OCI-LY7 (cell line): ENCODE results near the gene VPS35. TPM values are rescaled to one million over a fixed set of nuclear protein-coding genes. Genes with fewer than 3 reads are reported as not detected.
A peak's percentile ranks its signal among the peaks of the same experiment; 100 is the strongest.

Experiments
- BruUV-seq: library from RNA; stranded (reverse); fragments of 400-500 nt; replicated peaks from 2 replicates; lab custom pipeline; 2021; lab: Mats Ljungman, UMichigan
- CTCF ChIA-PET: fragments of 300-600 bp; sonication (Branson Sonifier 250); formaldehyde crosslinking; loops from one replicate; lab custom pipeline; 2022; ENCODE audit warnings: antibody characterized with exemption; ENCODE audit not compliant: unreplicated experiment; lab: Charles Lee
- POLR2A ChIA-PET: fragments of 300-600 bp; sonication (Branson Sonifier 250); formaldehyde crosslinking; loops from one replicate; lab custom pipeline; 2022; ENCODE audit warnings: antibody characterized with exemption; lab: Charles Lee
- DNase-seq: peaks from one replicate; pipeline ENCODE4 v3.0.0-alpha.2; 2015; ENCODE audit warnings: low spot score
- H2AFZ ChIP-seq: fragments of 200-600 bp; sonication (generic), shearing (Covaris generic); 2 replicates; pipeline ENCODE4 v1.6.1; 2014; ENCODE audit warnings: mild to moderate bottlenecking, antibody characterized with exemption, low read length, moderate library complexity
- H3K27ac ChIP-seq: fragments of 200-600 bp; sonication (generic); 2 replicates; pipeline ENCODE4 v1.5.1; 2014; ENCODE audit warnings: mixed run types, low read depth, mild to moderate bottlenecking, moderate library complexity, low read length, inconsistent platforms; ENCODE audit not compliant: poor library complexity, severe bottlenecking
- H3K36me3 ChIP-seq: fragments of 200-600 bp; sonication (generic); 2 replicates; pipeline ENCODE4 v1.6.1; 2014; ENCODE audit warnings: mild to moderate bottlenecking, antibody characterized with exemption, low read length, moderate library complexity, mixed read lengths; ENCODE audit not compliant: insufficient read depth
- H3K4me1 ChIP-seq: fragments of 200-600 bp; sonication (generic); 2 replicates; pipeline ENCODE4 v1.5.1; 2014; ENCODE audit warnings: mild to moderate bottlenecking, low read length; ENCODE audit not compliant: insufficient read depth, poor library complexity, severe bottlenecking
- H3K4me2 ChIP-seq: fragments of 200-600 bp; sonication (generic); 2 replicates; pipeline ENCODE4 v1.6.1; 2014; ENCODE audit warnings: mild to moderate bottlenecking, low read length
- H3K4me3 ChIP-seq: fragments of 200-600 bp; sonication (generic); 2 replicates; pipeline ENCODE4 v1.5.1; 2014; ENCODE audit warnings: mild to moderate bottlenecking, low read depth, low read length; ENCODE audit not compliant: poor library complexity, severe bottlenecking
- H3K79me2 ChIP-seq: fragments of 200-600 bp; sonication (generic); 2 replicates; pipeline ENCODE4 v1.6.1; 2016; ENCODE audit warnings: low read depth, mild to moderate bottlenecking, low read length, moderate library complexity, mixed read lengths; ENCODE audit not compliant: insufficient read depth
- H3K9me2 ChIP-seq: fragments of 200-600 bp; sonication (generic); 2 replicates; pipeline ENCODE4 v1.6.1; 2016; ENCODE audit warnings: mild to moderate bottlenecking, low read length, mixed read lengths; ENCODE audit not compliant: insufficient read depth
- H3K9me3 ChIP-seq: fragments of 200-600 bp; sonication (generic); 2 replicates; pipeline ENCODE4 v1.6.1; 2014; ENCODE audit warnings: mild to moderate bottlenecking, mixed run types, low read length, mixed read lengths
- H4K20me1 ChIP-seq: fragments of 200-600 bp; sonication (generic); 2 replicates; pipeline ENCODE4 v1.6.1; 2014; ENCODE audit warnings: mild to moderate bottlenecking, antibody characterized with exemption, low read length, moderate library complexity, mixed read lengths; ENCODE audit not compliant: insufficient read depth
- CTCF ChIP-seq: fragments of 200-600 bp; sonication (generic); conservative IDR thresholded peaks from 2 replicates; pipeline ENCODE4 v1.5.1; 2014; ENCODE audit warnings: mild to moderate bottlenecking, antibody characterized with exemption, low read length, moderate library complexity, mixed read lengths
- EZH2phosphoT487 ChIP-seq: fragments of 200-600 bp; sonication (generic); IDR thresholded peaks from 2 replicates; pipeline ENCODE4 v1.6.1; 2018; ENCODE audit warnings: low read depth, borderline replicate concordance, mild to moderate bottlenecking, mixed run types, antibody characterized with exemption, low read length, moderate library complexity, mixed read lengths
- intact Hi-C: fragments of 100-400 bp; cut with micrococcal nuclease; formaldehyde crosslinking; loops from one replicate; pipeline ENCODE4 v1.10.0; 2022; ENCODE audit not compliant: unreplicated experiment
- total RNA-seq, 2 experiments: library from RNA; depleted of rRNA in 1 of 2; stranded (reverse); fragments of >200 nt in 1 of 2; shearing (Covaris generic) in 1 of 2; gene quantifications; 2 replicates each; pipeline ENCODE4 v1.2.3, GENCODE V29; 2014 to 2022

The VPS35 gene
- total RNA-seq, 2 experiments from 2014 or later, result 64.6 to 100 TPM

- H3K27ac ChIP-seq, result no peak overlapping the region
- H3K4me2 ChIP-seq, result no peak overlapping the region
- no peak overlapping the region for H3K4me3 ChIP-seq
- intact Hi-C loops, result loop anchor here (2.0 kb wide), 1 partner anchor 51 kb away; no protein-coding TSS in a partner anchor
- H3K9me2 ChIP-seq, result no peaks in the 10 kb centered on the region
- no peak for TF ChIP-seq EZH2phosphoT487
- TF ChIP-seq CTCF, result no peak
- peaks cover 96% of the 10 kb centered on the region for H3K36me3 ChIP-seq
- ChIA-PET CTCF (no interaction called here), POLR2A (interaction anchor here (1.1 to 1.9 kb wide), 4 partner anchors 10 to 14 kb away, joined by 3 to 9 read pairs (median 5); no protein-coding TSS in a partner anchor)
- H3K4me1 ChIP-seq, result peaks cover 5% of the 10 kb centered on the region
- BruUV-seq, result TSS peak; percentile 14
- H2AFZ ChIP-seq, result no peak overlapping the region
- no peak for DNase-seq
- peaks cover 21% of the 10 kb centered on the region; the same call in 1 of the 2 replicates for H3K79me2 ChIP-seq
- no peaks in the 10 kb centered on the region for H3K9me3 ChIP-seq
- peaks cover 5% of the 10 kb centered on the region; the same call in 1 of the 2 replicates for H4K20me1 ChIP-seq
These were observed 82.7 kb downstream of the VPS35 start for GRCh38 chr16:46606231-46606630.

Other genes starting within 250 kb of the VPS35 start
- gene SHCBP1, start 67.8 kb downstream of the VPS35 start, total RNA-seq (2014; rRNA removed; shearing (Covaris generic)), result 32.6 and 35.3 TPM in 2 replicates
- 49.5 and 49.6 TPM in 2 replicates for gene SHCBP1, start 67.8 kb downstream of the VPS35 start, total RNA-seq (2022)
- 60.6 and 67.4 TPM in 2 replicates for gene ORC6, start 481 bp upstream of the VPS35 start, total RNA-seq (2014; rRNA removed; shearing (Covaris generic))
- gene ORC6, start 481 bp upstream of the VPS35 start, total RNA-seq (2022), result 100 and 109 TPM in 2 replicates
- gene MYLK3, start 59.2 kb upstream of the VPS35 start, total RNA-seq (2014; rRNA removed; shearing (Covaris generic)), result 0.44 and 2.3 TPM in 2 replicates
- 0.97 and 1.3 TPM in 2 replicates for gene MYLK3, start 59.2 kb upstream of the VPS35 start, total RNA-seq (2022)
- 9.1 and 14.9 TPM in 2 replicates for gene C16orf87, start 142.0 kb upstream of the VPS35 start, total RNA-seq (2014; rRNA removed; shearing (Covaris generic))
- gene C16orf87, start 142.0 kb upstream of the VPS35 start, total RNA-seq (2022), result 21.1 and 22.1 TPM in 2 replicates
- 30.2 and 42.5 TPM in 2 replicates for gene GPT2, start 195.2 kb upstream of the VPS35 start, total RNA-seq (2014; rRNA removed; shearing (Covaris generic))
- gene GPT2, start 195.2 kb upstream of the VPS35 start, total RNA-seq (2022), result 92.2 and 105 TPM in 2 replicates